Left ventricle myocardium superior (tissue), 1 donor: ENCODE measurements around the gene GJA8. TPM values are rescaled to one million over a fixed set of nuclear protein-coding genes. Genes with fewer than 3 reads are reported as not detected.
"Not testable (repeated sequence)": the region's sequence is repeated elsewhere in the genome, so short reads cannot be mapped to it uniquely, and the experiment has no call there.

Experiments
- ATAC-seq: fragments of 200-7000 bp; cut with Tn5 transposase; one replicate; pipeline ENCODE4 v1.9.1; 2020; ENCODE audit warnings: mild to moderate bottlenecking, moderate library complexity
- DNase-seq: peaks from one replicate; pipeline ENCODE4 v3.0.0-alpha.2; 2020
- intact Hi-C: fragments of 100-400 bp; cut with micrococcal nuclease; formaldehyde crosslinking; loops from one replicate; pipeline ENCODE4 v1.11.0; 2022
- total RNA-seq: library from RNA; stranded (reverse); fragmentation: NEBNext Ultra II Directional; extraction: Animal tissue kit (Norgen Biotek cat#: 25700); gene quantifications from one replicate; pipeline ENCODE4 v1.2.1, GENCODE V29; 2021
- donor health status: DM: no; HTN: yes; CAD: no; lungs with severe emphysema.

Gene GJA8
- total RNA-seq, 1 donor from 2014 or later = not detected

- intact Hi-C loops = no loop called here
- DNase-seq (no peak), ATAC-seq (no peak)
Measured at GRCh38 chr1:147913362-147913942, 10.9 kb downstream of the GJA8 start.

- DNase-seq (no peak), ATAC-seq (no peak)
- intact Hi-C loops = no loop called here
Measured at GRCh38 chr1:147919896-147920295, 17.3 kb downstream of the GJA8 start.

GRCh38 chr1:147924813-147925212 is 22.2 kb downstream of the GJA8 start:
- intact Hi-C loops = no loop called here
- DNase-seq (no peak), ATAC-seq (no peak)

- intact Hi-C loops = not testable (repeated sequence)
Measured at GRCh38 chr1:147927215-147927614, 24.6 kb downstream of the GJA8 start.

GRCh38 chr1:147927689-147928088 is 25.1 kb downstream of the GJA8 start:
- DNase-seq, intact Hi-C loops, ATAC-seq: not testable (repeated sequence)

More at GRCh38 chr1:147927215-147927614, 24.6 kb downstream of the GJA8 start:
- ATAC-seq, DNase-seq: not testable (repeated sequence)

GRCh38 chr1:147928236-147929132 is 25.9 kb downstream of the GJA8 start, which contains the start of gene GPR89B:
TSS of gene GPR89B (plus strand) at chr1:147928420. CDS start at chr1:147928537, 117 bp downstream.
- intact Hi-C loops = not testable (repeated sequence)
- peak; percentile 95 for DNase-seq
- ATAC-seq = peak; percentile 100

- intact Hi-C loops, ATAC-seq, DNase-seq: not testable (repeated sequence)
Measured at GRCh38 chr1:147931137-147931536, 28.5 kb downstream of the GJA8 start.

- intact Hi-C loops, DNase-seq, ATAC-seq: not testable (repeated sequence)
Measured at GRCh38 chr1:147935296-147935695, 32.7 kb downstream of the GJA8 start.

- DNase-seq, intact Hi-C loops, ATAC-seq: not testable (repeated sequence)
Measured at GRCh38 chr1:147940456-147940855, 37.9 kb downstream of the GJA8 start.

GRCh38 chr1:147942563-147942962 is 40.0 kb downstream of the GJA8 start:
- DNase-seq, ATAC-seq, intact Hi-C loops: not testable (repeated sequence)

- intact Hi-C loops, ATAC-seq, DNase-seq: not testable (repeated sequence)
Measured at GRCh38 chr1:147949517-147949916, 46.9 kb downstream of the GJA8 start.

Other genes starting within 250 kb of the GJA8 start
- 7.1 TPM for gene ACP6, start 232.3 kb upstream of the GJA8 start, total RNA-seq
- 4.7 TPM for gene GJA5, start 142.2 kb upstream of the GJA8 start, total RNA-seq
- 6.0 TPM for gene GPR89B, start 25.6 kb downstream of the GJA8 start, total RNA-seq
- gene NBPF11, start 249.5 kb downstream of the GJA8 start, total RNA-seq = 3.2 TPM